Stimulated activated CD4-positive, alpha-beta T cell treated with anti-CD3 and anti-CD28 coated beads, Interleukin-15, amount 100 ng/mL, for 24 hours (primary cell): ENCODE data around the gene MRO.
"Not testable (repeated sequence)": the region's sequence is repeated elsewhere in the genome, so short reads cannot be mapped to it uniquely, and the experiment has no call there.

Source experiments
- DNase-seq: peaks from one replicate; pipeline ENCODE4 v3.0.0-alpha.2; 2020

The MRO gene

GRCh38 chr18:50791599-50792438, 28.0 kb downstream of the MRO start:
- no peak for DNase-seq

GRCh38 chr18:50790948-50791347, 28.9 kb downstream of the MRO start:
- DNase-seq: no peak

GRCh38 chr18:50790241-50790640, 29.6 kb downstream of the MRO start:
- no peak for DNase-seq

GRCh38 chr18:50788284-50788683, 31.5 kb downstream of the MRO start:
- no peak for DNase-seq

GRCh38 chr18:50786864-50787263, 33.0 kb downstream of the MRO start:
- DNase-seq: no peak

GRCh38 chr18:50783553-50783952, 36.3 kb downstream of the MRO start:
- DNase-seq: no peak

GRCh38 chr18:50779021-50779420, 40.8 kb downstream of the MRO start:
- DNase-seq: not testable (repeated sequence)

- DNase-seq: no peak
These were observed 43.4 kb downstream of the MRO start for GRCh38 chr18:50776383-50776782.

GRCh38 chr18:50775726-50776125, 44.1 kb downstream of the MRO start:
- DNase-seq: no peak

- DNase-seq: no peak
These were observed 44.6 kb downstream of the MRO start for GRCh38 chr18:50775207-50775606.

- no peak for DNase-seq
These were observed 50.4 kb downstream of the MRO start for GRCh38 chr18:50769463-50769862.

- no peak for DNase-seq
These were observed 62.5 kb downstream of the MRO start for GRCh38 chr18:50757358-50757757.

GRCh38 chr18:50754297-50754696, 65.5 kb downstream of the MRO start:
- DNase-seq: no peak

- DNase-seq: no peak
These were observed 66.5 kb downstream of the MRO start for GRCh38 chr18:50753311-50753710.

- DNase-seq: no peak
These were observed 67.9 kb downstream of the MRO start for GRCh38 chr18:50751947-50752346.

GRCh38 chr18:50751490-50751889, 68.3 kb downstream of the MRO start:
- no peak for DNase-seq

- no peak for DNase-seq
These were observed 69.3 kb downstream of the MRO start for GRCh38 chr18:50750546-50750945.

GRCh38 chr18:50749945-50750344, 69.9 kb downstream of the MRO start:
- no peak for DNase-seq

GRCh38 chr18:50749421-50749820, 70.4 kb downstream of the MRO start:
- DNase-seq: no peak

- DNase-seq: no peak
These were observed 71.3 kb downstream of the MRO start for GRCh38 chr18:50748243-50749229.

- no peak for DNase-seq
These were observed 72.0 kb downstream of the MRO start for GRCh38 chr18:50747849-50748242.

GRCh38 chr18:50745945-50746344, 73.9 kb downstream of the MRO start:
- no peak for DNase-seq
